Keratinocyte (primary cell): ENCODE results near the gene CNOT6. TPM values are rescaled to one million over a fixed set of nuclear protein-coding genes. Genes with fewer than 3 reads are reported as not detected.

ENCODE experiments used
- DNase-seq: peaks from one replicate; pipeline ENCODE4 v3.0.0-alpha.2; 2011; ENCODE audit warnings: low read depth, missing footprints, low spot score
- FAIRE-seq: peaks from 2 replicates; lab custom pipeline; 2011; peaks lifted over from hg19 to GRCh38; lab: Jason Lieb, UNC
- H2AFZ ChIP-seq: 2 replicates; pipeline ENCODE4 v1.6.0; 2012; ENCODE audit warnings: low read length, control low read depth, inconsistent platforms; ENCODE audit not compliant: control insufficient read depth
- H3K27ac ChIP-seq: 2 replicates; pipeline ENCODE4 v1.5.1; 2011; ENCODE audit warnings: low read length; ENCODE audit not compliant: control insufficient read depth, insufficient read depth
- H3K27me3 ChIP-seq: 3 replicates; pipeline ENCODE4 v1.6.0; 2011; ENCODE audit warnings: low read length; ENCODE audit not compliant: control insufficient read depth, insufficient read depth; ENCODE audit errors: extremely low read depth
- H3K36me3 ChIP-seq, 2 experiments: 2 replicates in 1 of 2; 3 replicates in 1 of 2; pipeline ENCODE4 v1.5.1; 2011; ENCODE audit warnings: low read length in 2 of 2, mild to moderate bottlenecking in 1 of 2; ENCODE audit not compliant: control insufficient read depth in 2 of 2, insufficient read depth in 2 of 2; ENCODE audit errors: extremely low read depth in 1 of 2
- H3K4me1 ChIP-seq: 3 replicates; pipeline ENCODE4 v1.5.1; 2011; ENCODE audit warnings: low read length; ENCODE audit not compliant: control insufficient read depth, insufficient read depth; ENCODE audit errors: extremely low read depth
- H3K4me2 ChIP-seq: 3 replicates; pipeline ENCODE4 v1.6.0; 2011; ENCODE audit warnings: low read depth, low read length; ENCODE audit not compliant: control insufficient read depth, insufficient read depth; ENCODE audit errors: extremely low read depth
- H3K4me3 ChIP-seq, 3 experiments: fragments of 200-600 bp in 1 of 3; sonication (generic) in 1 of 3; 2 replicates in 2 of 3; 3 replicates in 1 of 3; pipeline ENCODE4 v1.5.1; 2011 to 2016; ENCODE audit warnings: low read length in 3 of 3, mild to moderate bottlenecking in 3 of 3, control low read depth in 2 of 3, inconsistent platforms in 1 of 3, low read depth in 1 of 3, mixed read lengths in 1 of 3, mixed run types in 1 of 3, moderate library complexity in 1 of 3; ENCODE audit not compliant: control insufficient read depth in 2 of 3, insufficient read depth in 2 of 3; ENCODE audit errors: extremely low read depth in 1 of 3
- H3K79me2 ChIP-seq: 2 replicates; pipeline ENCODE4 v1.6.0; 2012; ENCODE audit warnings: low read length; ENCODE audit not compliant: control insufficient read depth, insufficient read depth
- H3K9ac ChIP-seq: 3 replicates; pipeline ENCODE4 v1.6.0; 2011; ENCODE audit warnings: low read length; ENCODE audit not compliant: control insufficient read depth, insufficient read depth; ENCODE audit errors: extremely low read depth
- H3K9me1 ChIP-seq: 3 replicates; pipeline ENCODE4 v1.6.0; 2011; ENCODE audit warnings: low read length; ENCODE audit not compliant: control insufficient read depth, insufficient read depth; ENCODE audit errors: extremely low read depth
- H3K9me3 ChIP-seq: 2 replicates; pipeline ENCODE4 v1.5.1; 2012; ENCODE audit warnings: low read depth, low read length; ENCODE audit not compliant: control insufficient read depth
- H4K20me1 ChIP-seq: 3 replicates; pipeline ENCODE4 v1.6.0; 2011; ENCODE audit warnings: low read length; ENCODE audit not compliant: control insufficient read depth, insufficient read depth; ENCODE audit errors: extremely low read depth
- EZH2 ChIP-seq: IDR thresholded peaks from one replicate; pipeline ENCODE4 v1.6.1; 2012; ENCODE audit warnings: inconsistent platforms, mild to moderate bottlenecking, low read length, moderate library complexity
- dilution Hi-C: fragments of 300-500 bp; cut with MboI; formaldehyde crosslinking; loops from one replicate; pipeline ENCODE4 v1.7.0; 2020; ENCODE audit warnings: low sequenced_read_pairs; ENCODE audit not compliant: extremely low pct_ligation_motif_present
- polyA plus RNA-seq, 5 experiments: library from polyadenylated mRNA; depleted of rRNA in 3 of 5; stranded (reverse) in 3 of 5; stranded (forward) in 1 of 5; unstranded in 1 of 5; fragments of >200 nt; gene quantifications; 1 replicate in 1 of 5; 2 replicates in 3 of 5; 3 replicates in 1 of 5; pipeline versions ENCODE4 v1.2.1 to v1.2.3, GENCODE V29; 2011 to 2012; ENCODE audit warnings: missing spikeins in 2 of 5, low read depth in 1 of 5, low replicate concordance in 1 of 5
- TF ChIP-seq, protein P1 (sequence below), 3 experiments: IDR thresholded peaks in 1 of 3; conservative IDR thresholded peaks in 1 of 3; optimal IDR thresholded peaks in 1 of 3; 2 replicates in 2 of 3; 3 replicates in 1 of 3; pipeline versions ENCODE3 to v1.5.1; 2011; ENCODE audit warnings: low read length in 3 of 3, mild to moderate bottlenecking in 3 of 3, moderate library complexity in 2 of 3, control low read depth in 1 of 3, inconsistent platforms in 1 of 3; ENCODE audit not compliant: insufficient read depth in 2 of 3; ENCODE audit errors: extremely low read depth in 1 of 3

CNOT6 gene
- polyA plus RNA-seq, 1 donor (not counting 4 experiments of a cell fraction or from before 2014, with no cell fraction given): 29.7 TPM

DNA sequence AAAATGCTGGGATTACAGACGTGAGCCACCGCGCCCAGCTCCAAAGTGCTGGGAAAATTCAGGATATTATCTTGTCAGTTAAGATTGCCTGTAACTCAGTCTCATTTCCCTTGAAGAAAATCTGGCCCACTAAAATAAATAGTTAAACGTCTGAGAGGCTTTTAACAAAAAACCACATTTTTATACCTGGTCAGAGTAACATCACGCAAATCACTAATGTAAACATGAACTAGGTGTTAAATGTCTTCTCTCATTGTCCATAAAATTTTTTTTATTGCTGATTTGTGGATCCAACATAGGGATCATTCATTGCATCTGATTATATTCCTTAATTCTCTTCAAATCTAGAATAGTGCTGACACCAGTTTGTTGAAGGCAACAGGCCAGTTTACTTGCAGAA lies 22.3 kb downstream of the CNOT6 start:
- Histone ChIP-seq H3K27me3 (no peaks in the 10 kb centered on the region), H2AFZ (no peak overlapping the region), H3K27ac (no peak overlapping the region), H3K4me2 (no peak overlapping the region), H3K36me3 (no peaks in the 10 kb centered on the region), H3K79me2 (peaks cover 83% of the 10 kb centered on the region), H3K4me3 (no peak overlapping the region), H3K9me1 (no peaks in the 10 kb centered on the region), H3K9ac (no peak overlapping the region), H4K20me1 (peaks cover 6% of the 10 kb centered on the region), H3K9me3 (no peaks in the 10 kb centered on the region), H3K4me1 (peaks cover 9% of the 10 kb centered on the region)
- dilution Hi-C loops: no loop called here
- FAIRE-seq (no peak), DNase-seq (no peak)
- no peak for TF ChIP-seq EZH2

DNA sequence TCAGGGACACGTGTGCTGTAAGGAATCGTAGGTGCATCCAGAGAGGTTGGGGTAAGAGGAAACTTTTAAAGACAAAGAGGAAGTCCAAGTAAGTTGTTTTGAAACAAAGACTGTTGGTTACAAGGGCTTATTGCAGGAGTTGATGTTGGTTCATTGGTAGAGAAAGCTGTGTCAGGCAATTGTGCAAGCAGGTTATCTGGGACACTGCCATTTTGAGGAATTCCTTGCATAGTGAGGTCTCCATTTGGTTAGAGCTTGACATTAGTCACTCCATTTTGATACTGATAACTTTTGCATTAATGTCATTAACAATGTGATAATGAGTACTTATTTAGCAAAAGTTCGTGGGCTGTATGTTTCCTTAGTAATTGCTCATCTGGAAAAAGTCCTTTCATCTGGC lies 24.9 kb downstream of the CNOT6 start:
- dilution Hi-C loops: no loop called here
- H3K4me1 ChIP-seq: peaks cover 17% of the 10 kb centered on the region
- no peak for FAIRE-seq

DNA sequence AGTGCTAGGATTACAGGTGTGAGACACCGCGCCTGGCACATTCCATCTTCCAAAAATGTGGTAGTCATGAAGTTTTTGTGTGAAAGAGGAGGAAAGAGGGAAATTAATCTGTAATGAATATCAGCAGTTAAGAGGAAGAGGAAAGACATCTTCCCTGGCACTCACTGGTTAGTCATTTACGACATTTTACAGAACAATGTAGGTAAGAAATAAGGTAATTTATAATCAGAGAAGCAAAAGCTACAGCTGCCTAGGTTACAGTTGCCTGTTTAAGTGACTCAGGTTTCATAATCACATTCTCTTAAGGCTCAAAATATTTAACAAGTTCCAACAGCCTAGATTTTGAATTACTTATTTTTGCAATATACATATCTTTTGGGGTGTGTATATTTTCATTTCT lies 26.9 kb downstream of the CNOT6 start:
- peak; percentile 15 for DNase-seq
- Histone ChIP-seq H3K9me3 (no peaks in the 10 kb centered on the region), H3K4me1 (peaks cover 17% of the 10 kb centered on the region), H3K9me1 (no peaks in the 10 kb centered on the region), H3K36me3 (no peaks in the 10 kb centered on the region), H3K4me3 (no peak overlapping the region), H4K20me1 (peaks cover 5% of the 10 kb centered on the region), H3K9ac (peak overlapping the region; percentile 22), H3K27ac (peak overlapping the region; percentile 47), H3K27me3 (no peaks in the 10 kb centered on the region), H3K4me2 (peak overlapping the region; percentile 64), H3K79me2 (peaks cover 92% of the 10 kb centered on the region), H2AFZ (peak overlapping the region; percentile 26)
- TF ChIP-seq, protein P1, sequence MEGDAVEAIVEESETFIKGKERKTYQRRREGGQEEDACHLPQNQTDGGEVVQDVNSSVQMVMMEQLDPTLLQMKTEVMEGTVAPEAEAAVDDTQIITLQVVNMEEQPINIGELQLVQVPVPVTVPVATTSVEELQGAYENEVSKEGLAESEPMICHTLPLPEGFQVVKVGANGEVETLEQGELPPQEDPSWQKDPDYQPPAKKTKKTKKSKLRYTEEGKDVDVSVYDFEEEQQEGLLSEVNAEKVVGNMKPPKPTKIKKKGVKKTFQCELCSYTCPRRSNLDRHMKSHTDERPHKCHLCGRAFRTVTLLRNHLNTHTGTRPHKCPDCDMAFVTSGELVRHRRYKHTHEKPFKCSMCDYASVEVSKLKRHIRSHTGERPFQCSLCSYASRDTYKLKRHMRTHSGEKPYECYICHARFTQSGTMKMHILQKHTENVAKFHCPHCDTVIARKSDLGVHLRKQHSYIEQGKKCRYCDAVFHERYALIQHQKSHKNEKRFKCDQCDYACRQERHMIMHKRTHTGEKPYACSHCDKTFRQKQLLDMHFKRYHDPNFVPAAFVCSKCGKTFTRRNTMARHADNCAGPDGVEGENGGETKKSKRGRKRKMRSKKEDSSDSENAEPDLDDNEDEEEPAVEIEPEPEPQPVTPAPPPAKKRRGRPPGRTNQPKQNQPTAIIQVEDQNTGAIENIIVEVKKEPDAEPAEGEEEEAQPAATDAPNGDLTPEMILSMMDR (optimal IDR thresholded peaks at IDR 0.05 in 1 of 3, IDR thresholded peaks at IDR 0.05 in 1 of 3, conservative IDR thresholded peaks at IDR 0.05 in 1 of 3; ENCODE audit: extremely low read depth in 1 of 3, insufficient read depth in 2 of 3, low read length in 3 of 3): no peak
- no peak for TF ChIP-seq EZH2
- dilution Hi-C loops: no loop called here
- no peak for FAIRE-seq

More for the DNA sequence above, 24.9 kb downstream of the CNOT6 start:
- no peaks in the 10 kb centered on the region for H3K36me3 ChIP-seq
- H3K27ac ChIP-seq: no peak overlapping the region
- H3K9me1 ChIP-seq: no peaks in the 10 kb centered on the region
- H3K79me2 ChIP-seq: peaks cover 92% of the 10 kb centered on the region
- H3K9me3 ChIP-seq: no peaks in the 10 kb centered on the region
- H3K4me2 ChIP-seq: no peak overlapping the region
- H3K9ac ChIP-seq: no peak overlapping the region
- TF ChIP-seq EZH2: no peak
- H2AFZ ChIP-seq: no peak overlapping the region
- H3K27me3 ChIP-seq: no peaks in the 10 kb centered on the region
- peaks cover 11% of the 10 kb centered on the region for H4K20me1 ChIP-seq
- no peak for DNase-seq
- no peak overlapping the region for H3K4me3 ChIP-seq
